ENCODE data around the gene GPR155.
A peak's percentile ranks its signal among the peaks of the same experiment; 100 is the strongest.

Gene GPR155

DNA sequence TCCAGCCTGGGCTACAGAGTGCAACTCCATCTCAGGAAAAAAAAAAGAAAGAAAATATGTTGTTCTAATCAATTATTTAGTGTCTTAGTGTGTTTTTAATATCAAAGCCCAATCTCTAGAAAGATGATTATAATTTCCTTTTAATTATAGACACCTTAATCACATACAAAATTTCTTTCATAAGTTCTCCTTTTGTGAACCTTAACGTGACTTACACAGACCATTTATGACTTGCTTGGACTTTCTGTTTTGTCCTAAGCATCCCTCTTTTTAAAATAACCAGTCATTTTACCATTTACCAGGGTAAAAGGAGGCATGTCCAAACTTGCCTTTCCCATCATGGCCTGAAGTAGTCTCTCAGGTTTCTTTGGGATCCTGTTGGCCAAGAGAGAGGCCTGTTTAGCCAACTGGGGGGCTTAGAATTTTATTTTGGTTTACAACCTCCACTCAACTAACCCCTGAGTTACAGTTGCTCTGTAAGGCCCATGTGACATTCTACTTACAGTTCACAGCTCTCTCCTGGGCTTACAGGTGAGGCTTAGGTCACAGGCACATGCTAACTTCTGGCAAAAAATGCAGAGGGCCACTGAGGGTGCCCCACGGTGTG lies 23.9 kb upstream of the GPR155 start:
- TF ChIP-seq GATA3 (IDR thresholded peaks at IDR 0.05; ENCODE audit: low read depth, low read length) (no peak), GATA2 (IDR thresholded peaks at IDR 0.05; ENCODE audit: low read depth, low read length) (no peak)

- TF ChIP-seq GATA3 (IDR thresholded peaks at IDR 0.05; ENCODE audit: low read depth, low read length), result no peak
- no peak for TF ChIP-seq GATA2 (IDR thresholded peaks at IDR 0.05; ENCODE audit: low read depth, low read length)
These were observed 16.5 kb upstream of the GPR155 start for GRCh38 chr2:174503161-174503809.

DNA sequence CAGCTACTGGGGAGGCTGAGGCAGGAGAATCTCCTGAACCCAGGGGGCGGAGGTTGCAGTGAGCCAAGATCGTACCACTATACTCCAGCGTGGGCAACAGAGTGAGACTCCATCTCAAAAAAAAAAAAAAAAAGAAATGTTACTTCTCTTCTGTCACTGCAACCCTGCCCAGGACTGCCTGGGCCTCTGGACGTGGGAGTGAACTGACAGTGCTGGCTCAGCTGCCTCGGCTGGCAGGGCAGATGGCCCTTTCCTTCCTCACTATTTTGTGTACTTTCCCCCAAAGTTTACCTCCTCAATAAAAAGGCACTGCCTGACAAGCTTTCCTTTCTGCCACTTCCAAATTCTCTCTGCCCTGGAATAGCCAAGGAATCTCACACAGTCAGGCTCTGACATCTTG lies 12.5 kb upstream of the GPR155 start:
- TF ChIP-seq GATA2 (IDR thresholded peaks at IDR 0.05; ENCODE audit: low read depth, low read length) (no peak), GATA3 (IDR thresholded peaks at IDR 0.05; ENCODE audit: low read depth, low read length) (no peak)

- TF ChIP-seq GATA2 (IDR thresholded peaks at IDR 0.05; ENCODE audit: low read depth, low read length) (no peak), GATA3 (IDR thresholded peaks at IDR 0.05; ENCODE audit: low read depth, low read length) (no peak)
These were observed 8.7 kb upstream of the GPR155 start for GRCh38 chr2:174495365-174496012.

DNA sequence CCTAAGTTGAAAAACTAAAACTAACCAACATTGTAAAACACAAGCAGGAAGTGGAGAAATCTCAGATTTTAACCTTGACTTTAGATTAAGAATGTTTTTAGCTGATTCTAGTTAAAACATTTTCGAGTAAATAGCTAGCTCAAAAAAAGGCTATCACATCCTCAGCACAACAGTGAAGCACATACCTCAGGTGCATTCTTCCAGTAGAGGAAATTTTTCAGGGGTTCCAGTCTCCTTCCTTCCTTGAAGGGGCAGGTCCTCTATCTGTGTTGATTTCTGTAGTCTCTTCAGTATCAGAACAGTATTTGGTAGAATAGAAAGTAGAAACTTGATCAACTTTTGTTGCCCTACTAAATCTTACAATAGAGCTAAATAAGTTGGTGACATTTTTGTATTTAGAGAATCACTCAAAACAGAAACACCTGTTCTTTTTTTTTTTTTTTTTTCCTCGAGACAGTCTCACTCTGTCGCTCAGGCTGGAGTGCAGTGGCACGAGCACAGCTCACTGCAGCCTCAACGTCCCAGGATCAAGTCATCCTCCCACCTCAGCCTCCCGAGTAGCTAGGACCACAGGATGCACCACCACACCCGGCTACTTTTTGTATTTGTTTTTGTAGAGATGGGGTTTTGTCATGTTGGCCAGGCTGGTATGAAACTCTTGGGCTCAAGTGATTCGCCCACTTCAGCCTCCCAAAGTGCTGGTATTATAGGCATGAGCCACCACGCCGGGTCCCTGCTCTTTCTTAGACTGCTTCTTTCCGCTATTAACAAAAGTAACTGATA lies 6.9 kb upstream of the GPR155 start:
- TF ChIP-seq GATA3 (IDR thresholded peaks at IDR 0.05; ENCODE audit: low read depth, low read length) (no peak), GATA2 (IDR thresholded peaks at IDR 0.05; ENCODE audit: low read depth, low read length) (no peak)

DNA sequence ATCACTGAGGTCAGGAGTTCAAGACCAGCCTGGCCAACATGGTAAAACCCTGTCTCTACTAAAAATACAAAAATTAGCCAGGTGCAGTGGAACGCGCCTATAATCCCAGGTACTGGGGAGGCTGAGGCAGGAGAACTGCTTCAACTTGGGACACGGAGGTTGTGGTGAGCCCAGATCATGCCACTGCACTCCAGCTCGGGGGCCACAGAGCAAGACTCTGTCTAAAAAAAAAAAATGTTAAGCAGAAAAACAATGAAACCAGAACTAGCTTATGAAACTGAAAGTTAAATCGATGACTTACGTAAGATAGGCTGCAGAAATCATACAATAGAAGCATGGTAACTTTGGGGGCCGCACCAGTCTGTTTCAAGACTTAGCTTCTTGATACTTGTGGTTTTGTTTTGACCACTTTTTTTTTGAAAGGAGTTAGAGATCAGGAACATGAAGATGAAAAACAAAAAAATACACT lies 6.2 kb upstream of the GPR155 start:
- TF ChIP-seq GATA3 (IDR thresholded peaks at IDR 0.05; ENCODE audit: low read depth, low read length), result no peak
- no peak for TF ChIP-seq GATA2 (IDR thresholded peaks at IDR 0.05; ENCODE audit: low read depth, low read length)

DNA sequence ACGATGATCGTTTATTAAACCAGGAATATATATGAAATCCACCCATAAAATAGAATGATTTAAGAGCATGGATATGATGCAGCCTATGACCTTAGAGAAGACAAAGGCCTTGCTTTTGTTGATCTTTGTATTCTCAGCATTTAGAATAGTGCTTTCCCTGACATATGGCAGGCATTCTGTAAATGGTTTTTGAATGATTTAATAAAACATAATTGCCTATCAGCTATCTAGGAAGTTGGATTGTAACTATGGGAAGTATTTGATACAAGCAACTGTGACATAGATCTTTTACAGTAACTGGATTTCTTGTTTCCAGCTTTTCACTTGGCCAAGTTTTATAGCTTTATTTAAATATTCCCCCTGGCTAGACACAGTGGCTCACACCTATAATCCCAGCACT lies 5.1 kb upstream of the GPR155 start:
- TF ChIP-seq GATA2 (IDR thresholded peaks at IDR 0.05; ENCODE audit: low read depth, low read length), result no peak
- no peak for TF ChIP-seq GATA3 (IDR thresholded peaks at IDR 0.05; ENCODE audit: low read depth, low read length)

DNA sequence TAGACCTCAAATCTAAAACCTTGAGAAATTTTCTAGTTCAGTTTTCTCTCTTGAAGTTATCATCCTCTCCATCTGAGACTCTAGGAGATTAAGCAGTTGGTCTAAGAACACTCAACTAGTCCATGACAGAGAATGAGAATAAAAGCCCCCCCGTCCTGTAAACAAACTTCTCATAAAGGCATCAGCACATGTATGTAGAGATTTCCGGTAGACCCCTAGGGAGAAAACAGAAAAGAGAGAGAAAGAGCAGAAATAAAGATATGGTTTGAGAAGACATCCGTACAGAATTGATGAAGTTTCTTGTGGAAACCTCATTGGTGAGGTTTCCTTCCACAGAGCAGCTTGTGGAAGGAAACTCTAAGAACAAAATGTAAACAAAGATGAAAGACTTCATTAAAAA lies 3.2 kb upstream of the GPR155 start:
- TF ChIP-seq GATA2 (IDR thresholded peaks at IDR 0.05; ENCODE audit: low read depth, low read length) (no peak), GATA3 (IDR thresholded peaks at IDR 0.05; ENCODE audit: low read depth, low read length) (no peak)

DNA sequence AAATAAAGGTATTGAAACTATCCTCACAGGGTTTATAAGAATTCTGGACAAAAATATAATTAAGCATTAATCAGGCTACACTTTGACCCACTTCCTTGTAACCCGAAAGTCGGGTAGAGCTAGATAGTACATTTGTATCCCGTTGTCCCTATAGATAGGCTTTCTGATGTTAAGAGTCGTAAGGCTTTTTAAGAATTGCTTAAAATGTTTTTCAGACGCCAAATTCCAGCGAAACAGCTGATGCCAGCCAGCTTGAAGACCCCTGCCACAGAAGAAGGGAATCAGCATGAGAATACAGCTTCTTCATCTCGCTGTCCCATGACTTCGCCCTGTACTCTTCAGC lies 962 bp upstream of the GPR155 start:
- TF ChIP-seq GATA2 (IDR thresholded peaks at IDR 0.05; ENCODE audit: low read depth, low read length) (no peak), GATA3 (IDR thresholded peaks at IDR 0.05; ENCODE audit: low read depth, low read length) (no peak)

GRCh38 chr2:174487108-174487819 lies 435 bp upstream of the GPR155 start:
- TF ChIP-seq GATA3 (IDR thresholded peaks at IDR 0.05; ENCODE audit: low read depth, low read length) (no peak), GATA2 (IDR thresholded peaks at IDR 0.05; ENCODE audit: low read depth, low read length) (no peak)

DNA sequence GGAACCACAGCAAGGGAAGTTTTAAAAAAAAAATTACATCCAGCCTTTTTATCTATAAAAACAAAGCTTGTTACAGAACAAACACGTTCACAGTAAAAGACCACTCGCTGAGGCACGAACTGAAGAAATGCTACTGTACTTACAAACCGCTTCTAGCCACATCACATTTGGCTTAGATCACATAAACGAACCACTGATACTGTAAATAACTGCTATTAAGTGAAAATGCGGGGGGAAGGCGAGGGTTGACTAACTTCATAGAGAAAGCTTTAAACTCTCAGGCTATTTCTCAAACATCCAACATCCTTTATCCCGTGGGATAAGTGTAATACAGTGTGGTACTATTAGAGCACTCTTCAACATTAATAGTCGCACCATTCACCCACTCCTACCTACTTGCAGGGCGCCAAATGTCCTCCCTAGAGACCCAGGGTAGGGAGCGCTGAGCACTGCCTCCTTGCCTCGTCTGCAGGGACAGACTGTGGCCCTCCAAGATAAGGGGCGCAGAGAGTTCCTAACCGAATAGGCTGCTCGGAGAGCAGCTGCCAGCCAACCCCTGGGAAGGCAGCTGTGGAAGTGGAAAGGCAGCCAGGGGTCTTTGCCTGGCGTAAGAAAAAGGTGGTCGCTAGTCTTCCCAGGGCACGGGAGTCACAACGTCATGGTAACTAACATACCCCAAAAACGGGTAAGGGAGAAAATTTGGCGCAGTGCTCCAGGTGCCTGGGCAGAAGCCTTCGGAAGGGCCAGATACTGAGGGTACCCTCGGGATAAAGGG lies 854 bp downstream of the GPR155 start:
- TF ChIP-seq GATA2 (IDR thresholded peaks at IDR 0.05; ENCODE audit: low read depth, low read length), result 0 out of 2 replicates have a peak, but pooled peaks have one; percentile 17
- TF ChIP-seq GATA3 (IDR thresholded peaks at IDR 0.05; ENCODE audit: low read depth, low read length), result no peak

GRCh38 chr2:174484573-174484972 lies 2.3 kb downstream of the GPR155 start:
- TF ChIP-seq GATA3 (IDR thresholded peaks at IDR 0.05; ENCODE audit: low read depth, low read length) (no peak), GATA2 (IDR thresholded peaks at IDR 0.05; ENCODE audit: low read depth, low read length) (no peak)

DNA sequence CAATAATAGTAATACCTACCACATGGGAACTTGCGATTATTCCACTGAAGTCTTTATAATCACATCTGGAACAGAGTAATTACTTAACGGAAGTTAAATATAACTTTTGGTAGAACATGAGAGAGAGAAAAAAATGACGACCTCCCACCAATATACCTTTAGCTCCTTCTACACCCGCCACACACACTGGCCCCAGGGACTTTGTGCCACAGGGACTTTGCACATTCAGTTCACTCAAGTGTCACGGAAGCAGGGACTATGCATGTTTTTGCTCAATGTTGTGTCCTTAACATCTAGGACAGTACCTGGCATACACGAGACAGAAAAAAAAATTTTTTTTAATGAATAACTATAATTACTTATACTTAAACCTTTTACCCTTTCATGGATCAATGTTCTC lies 4.0 kb downstream of the GPR155 start:
- no peak for TF ChIP-seq GATA2 (IDR thresholded peaks at IDR 0.05; ENCODE audit: low read depth, low read length)
- no peak for TF ChIP-seq GATA3 (IDR thresholded peaks at IDR 0.05; ENCODE audit: low read depth, low read length)
